Naive thymus-derived CD4-positive, alpha-beta T cell (primary cell): ENCODE measurements around the gene ATP6V1D. TPM values are rescaled to one million over a fixed set of nuclear protein-coding genes. Genes with fewer than 3 reads are reported as not detected.

Experiments used
- ATAC-seq: fragments of 150-1000 bp; cut with Tn5 transposase; 2 replicates; pipeline ENCODE4 v1.10.0; 2021; ENCODE audit warnings: mild to moderate bottlenecking, moderate library complexity
- CTCF ChIA-PET: fragments of 350-600 bp; sonication (Branson Sonifier 250); formaldehyde crosslinking; loops from one replicate; lab custom pipeline; 2021; ENCODE audit warnings: antibody characterized with exemption; lab: Charles Lee
- POLR2A ChIA-PET: fragments of 350-600 bp; sonication (Branson Sonifier 250); formaldehyde crosslinking; loops from one replicate; lab custom pipeline; 2021; ENCODE audit warnings: antibody characterized with exemption, inconsistent platforms; lab: Charles Lee
- DNase-seq, 9 donors: peaks; one replicate each; pipeline versions ENCODE4 v3.0.0 to v3.0.0-alpha.2; 2020 to 2022; ENCODE audit warnings: mixed read lengths in 1 of 9
- H3K27ac ChIP-seq: one replicate; pipeline ENCODE4 v1.7.0; 2013; ENCODE audit warnings: mild to moderate bottlenecking, low read depth, low read length, moderate library complexity
- H3K27me3 ChIP-seq, 2 donors: one replicate each; pipeline ENCODE4 v1.7.0; 2013; ENCODE audit warnings: low read length in 2 of 2, mild to moderate bottlenecking in 2 of 2, moderate library complexity in 2 of 2; ENCODE audit not compliant: control insufficient read depth in 2 of 2, insufficient read depth in 2 of 2
- H3K36me3 ChIP-seq, 3 experiments: 1 replicate in 2 of 3; 2 replicates in 1 of 3; pipeline ENCODE4 v1.7.0; 2013; ENCODE audit warnings: low read length in 3 of 3, mild to moderate bottlenecking in 3 of 3, moderate library complexity in 1 of 3; ENCODE audit not compliant: insufficient read depth in 3 of 3, control insufficient read depth in 2 of 3
- H3K4me1 ChIP-seq, 2 donors: one replicate each; pipeline ENCODE4 v1.7.0; 2013; ENCODE audit warnings: low read length in 2 of 2, mild to moderate bottlenecking in 2 of 2, moderate library complexity in 1 of 2; ENCODE audit not compliant: control insufficient read depth in 2 of 2, insufficient read depth in 2 of 2
- H3K4me3 ChIP-seq: 2 replicates; pipeline ENCODE4 v1.7.0; 2013; ENCODE audit warnings: mild to moderate bottlenecking, low read length
- H3K9me3 ChIP-seq, 3 experiments: 1 replicate in 2 of 3; 2 replicates in 1 of 3; pipeline ENCODE4 v1.7.0; 2013; ENCODE audit warnings: low read length in 3 of 3; ENCODE audit not compliant: control insufficient read depth in 2 of 3
- H3K27ac Mint-ChIP-seq, 9 donors: one replicate each; pipeline ENCODE4 v1.8.0; 2020 to 2022; ENCODE audit warnings: mixed read lengths in 9 of 9, mild to moderate bottlenecking in 8 of 9, moderate library complexity in 5 of 9, inconsistent platforms in 2 of 9
- H3K27me3 Mint-ChIP-seq, 5 donors: one replicate each; pipeline ENCODE4 v1.8.0; 2021 to 2022; ENCODE audit warnings: mixed read lengths in 5 of 5, mild to moderate bottlenecking in 1 of 5
- H3K36me3 Mint-ChIP-seq, 5 donors: one replicate each; pipeline ENCODE4 v1.8.0; 2020 to 2022; ENCODE audit warnings: mixed read lengths in 5 of 5, mild to moderate bottlenecking in 3 of 5, inconsistent platforms in 1 of 5
- H3K4me1 Mint-ChIP-seq, 7 donors: one replicate each; pipeline ENCODE4 v1.8.0; 2020 to 2022; ENCODE audit warnings: mixed read lengths in 7 of 7, mild to moderate bottlenecking in 3 of 7, inconsistent platforms in 1 of 7
- H3K4me3 Mint-ChIP-seq, 10 donors: one replicate each; pipeline ENCODE4 v1.8.0; 2020 to 2022; ENCODE audit warnings: mild to moderate bottlenecking in 10 of 10, mixed read lengths in 10 of 10, moderate library complexity in 6 of 10, inconsistent platforms in 2 of 10
- H3K9me3 Mint-ChIP-seq, 11 donors: one replicate each; pipeline ENCODE4 v1.8.0; 2020 to 2022; ENCODE audit warnings: mixed read lengths in 11 of 11, mild to moderate bottlenecking in 4 of 11, inconsistent platforms in 1 of 11, moderate library complexity in 1 of 11
- intact Hi-C, 2 donors: fragments of 100-400 bp; cut with micrococcal nuclease; formaldehyde crosslinking; loops; one replicate each; pipeline ENCODE4 v1.15.1; 2023
- polyA plus RNA-seq, 2 donors: library from polyadenylated mRNA; unstranded; fragments of 300-500 nt; fragmentation: Illumina TruSeq; gene quantifications; one replicate each; pipeline ENCODE4 v1.2.3, GENCODE V29; 2021
- total RNA-seq, 6 experiments: library from RNA in 5 of 6; stranded (reverse) in 5 of 6; gene quantifications; 1 replicate in 5 of 6; 2 replicates in 1 of 6; pipeline ENCODE4 v1.2.3 and lab custom pipeline; 2021 to 2026

Gene ATP6V1D
- total and polyA plus RNA-seq, 7 experiments from 2014 or later: 28.5 to 45.6 (median 38.3) TPM

- H3K27ac ChIP-seq: no peak overlapping the region
- ATAC-seq (no peak), DNase-seq (no peak)
- no peaks in the 10 kb centered on the region for H3K9me3 ChIP-seq
- Mint-ChIP-seq H3K27ac (no peak overlapping the region), H3K36me3 (peaks cover 0 to 10% (median 7%) of the 10 kb centered on the region in 5 donors), H3K9me3 (no peaks in the 10 kb centered on the region), H3K27me3 (peaks cover 0 to 9% (median 0%) of the 10 kb centered on the region in 5 donors), H3K4me3 (no peak overlapping the region), H3K4me1 (peaks cover 0 to 16% (median 14%) of the 10 kb centered on the region in 7 donors)
- ChIA-PET CTCF (no interaction called here), POLR2A (no interaction called here)
- no peaks in the 10 kb centered on the region for H3K27me3 ChIP-seq
- no peaks in the 10 kb centered on the region for H3K36me3 ChIP-seq
- H3K4me1 ChIP-seq: no peaks in the 10 kb centered on the region
- H3K4me3 ChIP-seq: no peak overlapping the region
- intact Hi-C loops: no loop called here
Observed at GRCh38 chr14:67395876-67396189, 36.2 kb upstream of the ATP6V1D start.

GRCh38 chr14:67395086-67395875, 35.7 kb upstream of the ATP6V1D start:
- ChIA-PET POLR2A (no interaction called here), CTCF (no interaction called here)
- Histone ChIP-seq H3K36me3 (no peaks in the 10 kb centered on the region), H3K27ac (no peak overlapping the region), H3K9me3 (no peaks in the 10 kb centered on the region), H3K27me3 (no peaks in the 10 kb centered on the region), H3K4me1 (no peaks in the 10 kb centered on the region), H3K4me3 (no peak overlapping the region)
- Mint-ChIP-seq H3K36me3 (peaks cover 0 to 10% (median 7%) of the 10 kb centered on the region in 5 donors), H3K4me1 (peaks cover 0 to 20% (median 17%) of the 10 kb centered on the region in 7 donors), H3K4me3 (no peak overlapping the region), H3K27ac (no peak overlapping the region), H3K27me3 (peaks cover 0 to 9% (median 0%) of the 10 kb centered on the region in 5 donors), H3K9me3 (no peaks in the 10 kb centered on the region)
- intact Hi-C loops: no loop called here
- ATAC-seq (no peak), DNase-seq (no peak)

- Histone ChIP-seq H3K4me3 (no peak overlapping the region), H3K4me1 (no peaks in the 10 kb centered on the region), H3K9me3 (no peaks in the 10 kb centered on the region), H3K27me3 (no peaks in the 10 kb centered on the region), H3K36me3 (no peaks in the 10 kb centered on the region), H3K27ac (no peak overlapping the region)
- ATAC-seq (no peak), DNase-seq (no peak)
- Mint-ChIP-seq H3K27me3 (peaks cover 0 to 5% (median 0%) of the 10 kb centered on the region in 5 donors), H3K4me3 (no peak overlapping the region), H3K27ac (peak overlapping the region in 1 of 9 donors; percentile 37), H3K4me1 (peaks cover 0 to 23% (median 17%) of the 10 kb centered on the region in 7 donors), H3K36me3 (peaks cover 0 to 10% (median 7%) of the 10 kb centered on the region in 5 donors), H3K9me3 (no peaks in the 10 kb centered on the region)
- intact Hi-C loops: no loop called here
- ChIA-PET POLR2A (no interaction called here), CTCF (no interaction called here)
Observed at GRCh38 chr14:67393689-67394088, 34.1 kb upstream of the ATP6V1D start.

GRCh38 chr14:67392800-67393199, 33.2 kb upstream of the ATP6V1D start:
- H3K9me3 Mint-ChIP-seq: no peaks in the 10 kb centered on the region
- CTCF ChIA-PET: no interaction called here

GRCh38 chr14:67392123-67392522, 32.5 kb upstream of the ATP6V1D start:
- peak overlapping the region in 2 of 9 donors; percentile 5 to 61 for H3K27ac Mint-ChIP-seq
- H3K9me3 Mint-ChIP-seq: no peaks in the 10 kb centered on the region
- ChIA-PET CTCF (interaction anchor here (0.6 to 0.9 kb wide), 2 partner anchors 9 to 179 kb away, joined by 3 read pairs; no protein-coding TSS in a partner anchor), POLR2A (no interaction called here)
- intact Hi-C loops: no loop called here
- Histone ChIP-seq H3K36me3 (no peaks in the 10 kb centered on the region), H3K4me3 (no peak overlapping the region), H3K9me3 (no peaks in the 10 kb centered on the region), H3K27me3 (no peaks in the 10 kb centered on the region), H3K27ac (no peak overlapping the region), H3K4me1 (no peaks in the 10 kb centered on the region)
- DNase-seq (no peak), ATAC-seq (no peak)
- H3K36me3 Mint-ChIP-seq: peaks cover 0 to 16% (median 7%) of the 10 kb centered on the region in 5 donors
- no peaks in the 10 kb centered on the region for H3K27me3 Mint-ChIP-seq
- peaks cover 0 to 23% (median 17%) of the 10 kb centered on the region in 7 donors for H3K4me1 Mint-ChIP-seq
- H3K4me3 Mint-ChIP-seq: no peak overlapping the region

More at GRCh38 chr14:67392800-67393199, 33.2 kb upstream of the ATP6V1D start:
- Mint-ChIP-seq H3K27me3 (no peaks in the 10 kb centered on the region), H3K4me1 (peaks cover 0 to 23% (median 17%) of the 10 kb centered on the region in 7 donors), H3K4me3 (no peak overlapping the region), H3K27ac (no peak overlapping the region), H3K36me3 (peaks cover 0 to 10% (median 7%) of the 10 kb centered on the region in 5 donors)
- no peak overlapping the region for H3K4me3 ChIP-seq
- H3K36me3 ChIP-seq: no peaks in the 10 kb centered on the region
- no peak overlapping the region for H3K27ac ChIP-seq
- intact Hi-C loops: no loop called here
- no peaks in the 10 kb centered on the region for H3K27me3 ChIP-seq
- DNase-seq (no peak), ATAC-seq (peak; percentile 9)
- no peaks in the 10 kb centered on the region for H3K4me1 ChIP-seq
- H3K9me3 ChIP-seq: no peaks in the 10 kb centered on the region
- POLR2A ChIA-PET: no interaction called here

GRCh38 chr14:67391268-67391667, 31.7 kb upstream of the ATP6V1D start:
- H3K4me3 ChIP-seq: no peak overlapping the region

More at GRCh38 chr14:67391268-67391667, 31.7 kb upstream of the ATP6V1D start:
- peaks cover 0 to 23% (median 17%) of the 10 kb centered on the region in 7 donors for H3K4me1 Mint-ChIP-seq
- intact Hi-C loops: no loop called here
- POLR2A ChIA-PET: no interaction called here
- DNase-seq: peak in 5 of 9 donors; percentile 4 to 21 (median 8)
- H3K27me3 Mint-ChIP-seq: no peaks in the 10 kb centered on the region
- peak; percentile 36 for ATAC-seq
- peak overlapping the region in 4 of 10 donors; percentile 24 to 62 (median 37) for H3K4me3 Mint-ChIP-seq
- Histone ChIP-seq H3K27ac (no peak overlapping the region), H3K9me3 (no peaks in the 10 kb centered on the region), H3K36me3 (peaks cover 0 to under 1% (median 0%) of the 10 kb centered on the region in 3 experiments), H3K4me1 (no peaks in the 10 kb centered on the region), H3K27me3 (no peaks in the 10 kb centered on the region)
- no peaks in the 10 kb centered on the region for H3K9me3 Mint-ChIP-seq
- peak overlapping the region in 2 of 9 donors; percentile 46 to 63 for H3K27ac Mint-ChIP-seq
- peaks cover 0 to 19% (median 9%) of the 10 kb centered on the region in 5 donors for H3K36me3 Mint-ChIP-seq
- CTCF ChIA-PET: interaction anchor here (0.9 kb wide), 1 partner anchor 8 kb away, joined by 3 read pairs; no protein-coding TSS in a partner anchor
